Kidney glomerular epithelial cell (primary cell): Measurements from ENCODE around the gene CFAP46.
"Not testable (repeated sequence)": the region's sequence is repeated elsewhere in the genome, so short reads cannot be mapped to it uniquely, and the experiment has no call there.

ENCODE experiments used
- DNase-seq: peaks from one replicate; lab custom pipeline; 2025; lab: John Stamatoyannopoulos, UW

The CFAP46 gene

GRCh38 chr10:132962623-132963429 lies 20.5 kb upstream of the CFAP46 start:
- DNase-seq: no peak

GRCh38 chr10:132961787-132962622 lies 19.6 kb upstream of the CFAP46 start:
- DNase-seq: peak; percentile 78

- DNase-seq: no peak
Measured at GRCh38 chr10:132961420-132961786, 19.0 kb upstream of the CFAP46 start.

- no peak for DNase-seq
Measured at GRCh38 chr10:132960631-132961419, 18.5 kb upstream of the CFAP46 start.

GRCh38 chr10:132960071-132960472 lies 17.7 kb upstream of the CFAP46 start:
- DNase-seq: no peak

GRCh38 chr10:132959559-132959961 lies 17.2 kb upstream of the CFAP46 start:
- no peak for DNase-seq

- DNase-seq: no peak
Measured at GRCh38 chr10:132958883-132959558, 16.7 kb upstream of the CFAP46 start.

GRCh38 chr10:132957981-132958882 lies 15.9 kb upstream of the CFAP46 start:
- DNase-seq: no peak

- no peak for DNase-seq
Measured at GRCh38 chr10:132957131-132957530, 14.8 kb upstream of the CFAP46 start.

- DNase-seq: not testable (repeated sequence)
Measured at GRCh38 chr10:132956259-132956658, 13.9 kb upstream of the CFAP46 start.

- DNase-seq: no peak
Measured at GRCh38 chr10:132955479-132955878, 13.1 kb upstream of the CFAP46 start.

GRCh38 chr10:132953428-132953827 lies 11.1 kb upstream of the CFAP46 start:
- DNase-seq: no peak

- DNase-seq: no peak
Measured at GRCh38 chr10:132951926-132952325, 9.6 kb upstream of the CFAP46 start.

- DNase-seq: no peak
Measured at GRCh38 chr10:132948351-132948750, 6.0 kb upstream of the CFAP46 start.

- DNase-seq: no peak
Measured at GRCh38 chr10:132947843-132948242, 5.5 kb upstream of the CFAP46 start.

GRCh38 chr10:132946806-132947546 lies 4.6 kb upstream of the CFAP46 start:
- no peak for DNase-seq

- DNase-seq: no peak
Measured at GRCh38 chr10:132946311-132946710, 3.9 kb upstream of the CFAP46 start.

GRCh38 chr10:132945894-132946255 lies 3.5 kb upstream of the CFAP46 start:
- no peak for DNase-seq

- DNase-seq: no peak
Measured at GRCh38 chr10:132945125-132945893, 2.9 kb upstream of the CFAP46 start.
